A549 (cell line): ENCODE data around the gene TCN2.

ENCODE experiments used
- BCL3 ChIP-seq: fragments of >200 bp; sonication (Bioruptor Twin); formaldehyde crosslinking; IDR thresholded peaks from 3 replicates; pipeline ENCODE4 v1.6.1; 2016
- CTCF ChIP-seq: fragments of >200 bp; sonication (Bioruptor Twin); formaldehyde crosslinking; IDR thresholded peaks from 3 replicates; pipeline ENCODE4 v1.5.1; 2016
- E2F6 ChIP-seq: IDR thresholded peaks from 2 replicates; pipeline ENCODE4 v1.6.1; 2012; ENCODE audit warnings: low read depth, borderline replicate concordance
- HOXB13 ChIP-seq: fragments of 250-450 bp; sonication (Bioruptor Pico); IDR thresholded peaks from 2 replicates; pipeline ENCODE4 v1.5.0; 2020; ENCODE audit warnings: low read depth, mild to moderate bottlenecking, moderate library complexity
- MAZ ChIP-seq: fragments of 150-350 bp; IDR thresholded peaks from 2 replicates; pipeline ENCODE4 v1.6.1; 2014; ENCODE audit warnings: antibody characterized with exemption, low read depth, low read length, borderline replicate concordance
- PHF8 ChIP-seq: fragments of 200-600 bp; sonication (generic); IDR thresholded peaks from 2 replicates; pipeline ENCODE4 v1.6.1; 2016; ENCODE audit warnings: low read depth, mild to moderate bottlenecking, antibody characterized with exemption, moderate library complexity, borderline replicate concordance
- POLR2A ChIP-seq: IDR thresholded peaks from 2 replicates; pipeline ENCODE4 v1.6.1; 2012; ENCODE audit warnings: mild to moderate bottlenecking, low read length
- POLR2AphosphoS2 ChIP-seq: conservative IDR thresholded peaks from 2 replicates; pipeline ENCODE4 v1.6.1; 2012; ENCODE audit warnings: low read length, improper control_type of control experiment, inconsistent platforms
- REST ChIP-seq: fragments of 200-600 bp; sonication (generic); IDR thresholded peaks from 2 replicates; pipeline ENCODE4 v1.6.1; 2016; ENCODE audit warnings: antibody characterized with exemption, mild to moderate bottlenecking, moderate library complexity
- RNF2 ChIP-seq: fragments of 200-600 bp; sonication (generic); IDR thresholded peaks from 2 replicates; pipeline ENCODE4 v1.6.1; 2016; ENCODE audit warnings: low read depth, mild to moderate bottlenecking, antibody characterized with exemption, moderate library complexity, borderline replicate concordance
- SMC3 ChIP-seq: fragments of >200 bp; sonication (Bioruptor Twin); formaldehyde crosslinking; IDR thresholded peaks from 3 replicates; pipeline ENCODE4 v1.6.1; 2018; ENCODE audit warnings: inconsistent platforms
- ZC3H11A ChIP-seq: fragments of 450-650 bp; IDR thresholded peaks from 2 replicates; pipeline ENCODE4 v1.6.1; 2014; ENCODE audit warnings: antibody characterized with exemption, mild to moderate bottlenecking

- TF ChIP-seq REST (no peak), PHF8 (no peak), SMC3 (no peak), CTCF (no peak), E2F6 (no peak), BCL3 (no peak), ZC3H11A (no peak), RNF2 (no peak), HOXB13 (no peak), MAZ (no peak), POLR2A (no peak), POLR2AphosphoS2 (no peak)
These were observed 31.1 kb upstream of the TCN2 start for GRCh38 chr22:30575859-30576258.
